K562 (cell line): Measurements from ENCODE around the gene TEX261. TPM values are rescaled to one million over a fixed set of nuclear protein-coding genes. Genes with fewer than 3 reads are reported as not detected.

ENCODE experiments used
- CBX5 ChIP-seq: IDR thresholded peaks from 2 replicates; pipeline ENCODE4 v1.6.1; 2014; ENCODE audit warnings: low read depth, borderline replicate concordance
- EWSR1 ChIP-seq: fragments of 450-650 bp; IDR thresholded peaks from 2 replicates; pipeline ENCODE4 v1.6.1; 2018; ENCODE audit warnings: borderline replicate concordance, mild to moderate bottlenecking, low read depth, moderate library complexity; ENCODE audit not compliant: partially characterized antibody
- KDM4B ChIP-seq, 2 experiments: fragments of 450-650 bp in 1 of 2; sonication (generic) in 1 of 2; IDR thresholded peaks; 2 replicates each; pipeline ENCODE4 v1.6.1; 2016 to 2017; ENCODE audit warnings: borderline replicate concordance in 2 of 2, antibody characterized with exemption in 1 of 2, low read depth in 1 of 2, mild to moderate bottlenecking in 1 of 2
- PCBP1 ChIP-seq: fragments of 200-400 bp; formaldehyde crosslinking; IDR thresholded peaks from 2 replicates; pipeline ENCODE4 v1.6.1; 2018; ENCODE audit warnings: mild to moderate bottlenecking, low read depth, low read length; ENCODE audit not compliant: poor library complexity, severe bottlenecking
- POLR2AphosphoS5 ChIP-seq: IDR thresholded peaks from 2 replicates; pipeline ENCODE4 v1.6.1; 2011; ENCODE audit warnings: mild to moderate bottlenecking, low read depth, low read length, moderate library complexity; ENCODE audit not compliant: control insufficient read depth, insufficient read depth
- PRPF4 ChIP-seq: fragments of 200-400 bp; formaldehyde crosslinking; IDR thresholded peaks from one replicate; pipeline ENCODE4 v1.6.1; 2017; ENCODE audit warnings: low read length, low read depth, mild to moderate bottlenecking; ENCODE audit not compliant: insufficient read depth, poor library complexity, severe bottlenecking
- RCOR1 ChIP-seq, 2 experiments: IDR thresholded peaks; 2 replicates each; pipeline ENCODE4 v1.6.1; 2012; ENCODE audit warnings: low read depth in 2 of 2, low read length in 2 of 2, borderline replicate concordance in 1 of 2, improper control_type of control experiment in 1 of 2
- SRSF3 ChIP-seq: fragments of 200-400 bp; formaldehyde crosslinking; IDR thresholded peaks from 2 replicates; pipeline ENCODE4 v1.6.1; 2016; ENCODE audit warnings: mild to moderate bottlenecking, low read length, moderate library complexity; ENCODE audit not compliant: insufficient read depth
- VEZF1 ChIP-seq: fragments of 200-800 bp; sonication (Bioruptor generic); IDR thresholded peaks from 2 replicates; pipeline ENCODE4 v1.6.1; 2017; ENCODE audit warnings: missing genetic modification characterization, missing compliant biosample characterization
- XRCC3 ChIP-seq: fragments of 450-650 bp; IDR thresholded peaks from 2 replicates; pipeline ENCODE4 v1.6.1; 2017; ENCODE audit warnings: mild to moderate bottlenecking, moderate library complexity
- ZFP1 ChIP-seq: fragments of 450-650 bp; formaldehyde crosslinking; IDR thresholded peaks from 2 replicates; pipeline ENCODE4 v1.4.0; 2020; ENCODE audit warnings: mild to moderate bottlenecking, mixed read lengths
- ZNF764 ChIP-seq: fragments of 250-450 bp; sonication (Bioruptor Pico); IDR thresholded peaks from 2 replicates; pipeline ENCODE4 v1.4.0; 2020; ENCODE audit warnings: low read depth, mild to moderate bottlenecking, moderate library complexity
- ZNF785 ChIP-seq: fragments of 250-450 bp; sonication (Bioruptor Pico); IDR thresholded peaks from 2 replicates; pipeline ENCODE4 v1.4.0; 2020; ENCODE audit warnings: mild to moderate bottlenecking
- polyA plus RNA-seq, 8 experiments: library from polyadenylated mRNA; depleted of rRNA in 4 of 8; stranded (reverse) in 5 of 8; unstranded in 3 of 8; fragments of >200 nt; fragmentation: Nextera tagmentation in 2 of 8; fragmentation: Illumina TruSeq in 1 of 8; extraction: Ambion mirVana in 2 of 8; extraction: Trizol in 1 of 8; gene quantifications; 2 replicates each; pipeline versions ENCODE4 v1.2.1 to v1.2.3, GENCODE V29; 2011 to 2014; ENCODE audit warnings: inconsistent platforms in 1 of 8, missing spikeins in 1 of 8
- total RNA-seq, 7 experiments: library from RNA; depleted of rRNA in 6 of 7; stranded (reverse); fragments of >200 nt in 6 of 7; fragmentation: Illumina TruSeq in 2 of 7; extraction: Trizol in 2 of 7; gene quantifications; 2 replicates each; pipeline versions ENCODE4 v1.2.1 to v1.2.3, GENCODE V29; 2011 to 2021; ENCODE audit warnings: low replicate concordance in 1 of 7
- TF ChIP-seq, protein P1 (sequence below): fragments of 450-650 bp; formaldehyde crosslinking; IDR thresholded peaks from 2 replicates; pipeline ENCODE4 v1.4.0; 2020; ENCODE audit warnings: mild to moderate bottlenecking, moderate library complexity

TEX261 gene
- total and polyA plus RNA-seq, 9 of the 15 experiments (the other 6 are each of a cell fraction or from before 2014, with no cell fraction given) = 11.9 to 110 (median 51.9) TPM

DNA sequence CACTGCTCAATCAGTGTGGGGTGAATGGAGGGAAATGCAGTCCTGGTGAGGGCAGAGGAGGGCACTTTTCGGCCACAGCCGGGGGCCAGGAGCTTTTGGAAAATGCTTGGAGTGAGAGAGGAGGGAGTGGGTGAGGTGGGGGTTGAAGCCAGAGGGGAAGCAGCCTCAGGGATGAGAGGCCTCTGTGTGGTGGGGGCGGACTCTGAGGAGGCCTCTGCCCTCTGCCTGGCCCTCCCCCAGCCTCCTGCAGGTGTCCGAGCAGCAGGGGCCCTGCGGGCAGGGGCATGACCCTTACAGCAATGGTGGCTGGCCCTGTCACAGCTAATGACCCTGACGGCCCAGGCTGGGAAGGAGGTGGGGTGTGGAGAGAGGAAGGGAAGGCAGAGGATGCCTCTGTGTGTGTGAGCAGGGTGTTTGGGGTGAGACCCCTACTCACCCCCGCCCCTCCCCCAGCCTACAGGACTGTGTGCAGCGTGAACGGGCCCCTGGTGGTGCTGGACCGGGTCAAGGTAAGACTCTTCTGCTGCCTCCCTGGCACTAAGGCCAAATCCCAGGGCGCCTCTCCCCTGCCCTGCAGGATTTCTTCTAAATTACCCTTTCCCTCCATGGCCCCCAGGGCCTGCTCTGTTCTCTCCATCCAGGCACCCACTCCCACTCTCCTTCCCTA lies 51.3 kb downstream of the TEX261 start (continued):
- TF ChIP-seq, protein P1, sequence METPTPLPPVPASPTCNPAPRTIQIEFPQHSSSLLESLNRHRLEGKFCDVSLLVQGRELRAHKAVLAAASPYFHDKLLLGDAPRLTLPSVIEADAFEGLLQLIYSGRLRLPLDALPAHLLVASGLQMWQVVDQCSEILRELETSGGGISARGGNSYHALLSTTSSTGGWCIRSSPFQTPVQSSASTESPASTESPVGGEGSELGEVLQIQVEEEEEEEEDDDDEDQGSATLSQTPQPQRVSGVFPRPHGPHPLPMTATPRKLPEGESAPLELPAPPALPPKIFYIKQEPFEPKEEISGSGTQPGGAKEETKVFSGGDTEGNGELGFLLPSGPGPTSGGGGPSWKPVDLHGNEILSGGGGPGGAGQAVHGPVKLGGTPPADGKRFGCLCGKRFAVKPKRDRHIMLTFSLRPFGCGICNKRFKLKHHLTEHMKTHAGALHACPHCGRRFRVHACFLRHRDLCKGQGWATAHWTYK (CRISPR knock-in tag) = no peak
- TF ChIP-seq ZNF785 (CRISPR knock-in tag) = no peak
- TF ChIP-seq PRPF4 = no peak
- TF ChIP-seq KDM4B (IDR thresholded peaks at IDR 0.05; ENCODE audit: borderline replicate concordance in 2 of 2, low read depth in 1 of 2) = no peak
- no peak for TF ChIP-seq SRSF3
- TF ChIP-seq EWSR1 = no peak
- TF ChIP-seq CBX5 = no peak
- TF ChIP-seq RCOR1 (IDR thresholded peaks at IDR 0.05; ENCODE audit: borderline replicate concordance in 1 of 2, low read depth in 2 of 2, low read length in 2 of 2) = no peak
- TF ChIP-seq PCBP1 = no peak
- no peak for TF ChIP-seq XRCC3
- TF ChIP-seq VEZF1 (CRISPR knock-in tag) = no peak
- no peak for TF ChIP-seq POLR2AphosphoS5
- TF ChIP-seq ZFP1 (CRISPR knock-in tag) = no peak
- TF ChIP-seq ZNF764 = no peak
